GM18907 (cell line): ENCODE measurements around the gene TMCO4.

Source experiments
- ATAC-seq: cut with Tn5 transposase; IDR thresholded peaks from one replicate; pipeline ENCODE4 v1.9.1; 2021; ENCODE audit warnings: mild to moderate bottlenecking, moderate library complexity; ENCODE audit not compliant: unreplicated experiment

The TMCO4 gene

GRCh38 chr1:19662313-19662712 is 137.4 kb downstream of the TMCO4 start:
- no peak for ATAC-seq

- no peak for ATAC-seq
Measured at GRCh38 chr1:19661721-19662228, 137.9 kb downstream of the TMCO4 start.

- no peak for ATAC-seq
Measured at GRCh38 chr1:19658186-19658585, 141.5 kb downstream of the TMCO4 start.

GRCh38 chr1:19657511-19657910 is 142.2 kb downstream of the TMCO4 start:
- ATAC-seq: no peak

- no peak for ATAC-seq
Measured at GRCh38 chr1:19656780-19657466, 142.8 kb downstream of the TMCO4 start.

- no peak for ATAC-seq
Measured at GRCh38 chr1:19656134-19656779, 143.5 kb downstream of the TMCO4 start.

- no peak for ATAC-seq
Measured at GRCh38 chr1:19655718-19656080, 144.0 kb downstream of the TMCO4 start.

GRCh38 chr1:19654886-19655717 is 144.6 kb downstream of the TMCO4 start:
- ATAC-seq: no peak

- no peak for ATAC-seq
Measured at GRCh38 chr1:19654386-19654785, 145.3 kb downstream of the TMCO4 start.

- ATAC-seq: no peak
Measured at GRCh38 chr1:19651141-19651737, 148.5 kb downstream of the TMCO4 start.

- ATAC-seq: no peak
Measured at GRCh38 chr1:19650416-19651140, 149.1 kb downstream of the TMCO4 start.

- no peak for ATAC-seq
Measured at GRCh38 chr1:19648689-19649088, 151.0 kb downstream of the TMCO4 start.

GRCh38 chr1:19648239-19648638 is 151.5 kb downstream of the TMCO4 start:
- no peak for ATAC-seq

GRCh38 chr1:19647643-19648042 is 152.1 kb downstream of the TMCO4 start:
- ATAC-seq: no peak

- ATAC-seq: no peak
Measured at GRCh38 chr1:19646377-19647319, 153.1 kb downstream of the TMCO4 start.

- no peak for ATAC-seq
Measured at GRCh38 chr1:19645411-19646251, 154.1 kb downstream of the TMCO4 start.

GRCh38 chr1:19644681-19645410 is 154.9 kb downstream of the TMCO4 start:
- no peak for ATAC-seq

- no peak for ATAC-seq
Measured at GRCh38 chr1:19644395-19644680, 155.4 kb downstream of the TMCO4 start.
